GM19455 (cell line): ENCODE measurements around the gene OR10A4.
"Not testable (repeated sequence)": the region's sequence is repeated elsewhere in the genome, so short reads cannot be mapped to it uniquely, and the experiment has no call there.

Experiments
- ATAC-seq: cut with Tn5 transposase; IDR thresholded peaks from one replicate; pipeline ENCODE4 v1.9.1; 2021; ENCODE audit not compliant: unreplicated experiment

Gene OR10A4, protein sequence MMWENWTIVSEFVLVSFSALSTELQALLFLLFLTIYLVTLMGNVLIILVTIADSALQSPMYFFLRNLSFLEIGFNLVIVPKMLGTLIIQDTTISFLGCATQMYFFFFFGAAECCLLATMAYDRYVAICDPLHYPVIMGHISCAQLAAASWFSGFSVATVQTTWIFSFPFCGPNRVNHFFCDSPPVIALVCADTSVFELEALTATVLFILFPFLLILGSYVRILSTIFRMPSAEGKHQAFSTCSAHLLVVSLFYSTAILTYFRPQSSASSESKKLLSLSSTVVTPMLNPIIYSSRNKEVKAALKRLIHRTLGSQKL

DNA sequence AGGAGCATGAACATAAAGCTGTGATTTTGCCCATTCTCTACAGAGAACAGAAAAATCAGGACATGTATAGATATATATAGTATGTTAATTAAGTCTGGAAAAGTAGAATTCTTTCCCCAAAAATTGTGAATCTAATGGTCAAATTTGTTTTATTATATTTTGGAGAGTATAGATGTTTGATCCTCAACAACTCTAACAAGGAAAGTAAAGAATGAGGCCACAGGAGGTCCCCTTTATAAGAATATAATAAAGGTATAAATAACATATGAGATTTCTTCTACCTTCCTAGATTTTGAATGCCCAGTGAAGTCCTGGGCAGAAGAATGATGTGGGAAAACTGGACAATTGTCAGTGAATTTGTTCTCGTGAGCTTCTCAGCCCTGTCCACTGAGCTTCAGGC, at the start of gene OR10A4:
Gene OR10A4 (plus strand): TSS at position 301 of the 400 bp plus-strand sequence. CDS start 23 bp downstream, at position 324.
- no peak for ATAC-seq

DNA sequence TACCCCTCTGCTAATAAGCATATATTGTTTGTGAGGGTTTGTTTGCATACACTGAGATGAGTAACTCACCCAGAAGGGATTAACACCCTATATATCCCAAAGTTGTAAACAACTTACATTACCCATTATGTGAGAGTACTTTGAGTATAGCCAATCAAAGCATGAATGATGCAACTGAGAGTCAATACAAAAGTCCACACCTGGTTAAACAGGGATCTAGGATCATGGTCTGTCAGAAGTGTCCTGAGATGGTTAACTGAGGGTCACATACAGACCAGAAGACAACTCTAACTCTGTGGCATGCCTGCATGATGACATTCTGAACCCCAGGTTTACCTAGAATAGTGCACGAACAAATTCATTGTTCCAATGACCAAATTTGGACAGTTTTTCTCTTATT, 48.3 kb upstream of the OR10A4 start:
- ATAC-seq: no peak

DNA sequence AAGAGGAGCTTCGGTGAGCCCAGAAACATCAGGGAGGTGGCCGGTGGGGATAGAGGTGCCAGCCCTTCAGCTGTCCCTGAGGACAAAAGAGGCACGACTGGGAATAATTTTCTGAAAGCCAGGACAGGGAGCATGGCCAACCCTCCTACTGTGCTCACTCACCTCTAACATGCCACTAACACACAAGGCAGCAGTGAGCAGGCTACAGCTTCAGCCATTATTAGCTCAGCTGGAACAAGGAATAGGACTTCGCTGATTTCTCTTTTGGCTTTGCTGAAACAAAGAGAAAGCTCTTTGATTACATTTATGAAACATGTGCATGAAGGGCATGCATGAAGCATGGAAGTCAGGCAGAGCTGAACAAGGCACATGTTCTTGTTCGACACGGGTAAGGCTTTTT, 43.1 kb upstream of the OR10A4 start:
- no peak for ATAC-seq

DNA sequence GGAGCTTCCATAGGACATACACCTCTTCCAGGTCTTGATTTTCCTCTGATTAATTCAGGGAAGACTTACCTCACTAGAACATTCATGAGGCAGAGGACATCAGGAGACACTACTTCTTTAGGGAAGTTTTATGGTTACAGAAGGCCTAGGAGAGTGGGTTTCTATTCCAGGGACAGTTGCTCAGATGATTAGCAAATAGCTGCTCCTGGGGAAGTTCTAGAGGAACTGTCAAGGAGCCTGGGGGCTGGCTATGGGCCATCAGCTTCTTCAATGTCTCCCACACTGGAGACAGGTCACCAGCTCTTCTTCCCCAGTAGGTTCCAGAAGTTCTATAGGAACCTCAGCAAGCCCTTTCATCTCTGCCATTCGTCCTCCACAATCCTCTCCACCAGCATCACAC, 42.4 kb upstream of the OR10A4 start:
- ATAC-seq: no peak

DNA sequence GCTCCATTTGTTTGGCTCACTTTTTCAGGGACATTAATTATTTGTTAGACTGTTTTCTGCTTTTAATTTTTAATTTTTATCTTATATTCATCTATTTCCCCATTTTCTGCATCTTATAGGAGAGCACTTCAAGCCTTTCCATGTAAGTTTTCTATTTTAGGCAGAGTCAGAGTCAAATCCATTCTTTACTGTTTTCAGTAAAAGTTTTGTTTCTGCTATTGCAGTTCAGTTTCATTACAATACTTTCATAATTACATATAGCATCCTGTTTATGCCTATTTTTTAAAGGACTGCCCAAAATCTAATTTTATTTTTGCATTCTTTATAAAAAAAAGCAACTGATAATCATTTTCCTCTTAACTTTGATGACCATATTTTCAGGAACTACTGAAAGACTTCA, 34.7 kb upstream of the OR10A4 start:
- no peak for ATAC-seq

DNA sequence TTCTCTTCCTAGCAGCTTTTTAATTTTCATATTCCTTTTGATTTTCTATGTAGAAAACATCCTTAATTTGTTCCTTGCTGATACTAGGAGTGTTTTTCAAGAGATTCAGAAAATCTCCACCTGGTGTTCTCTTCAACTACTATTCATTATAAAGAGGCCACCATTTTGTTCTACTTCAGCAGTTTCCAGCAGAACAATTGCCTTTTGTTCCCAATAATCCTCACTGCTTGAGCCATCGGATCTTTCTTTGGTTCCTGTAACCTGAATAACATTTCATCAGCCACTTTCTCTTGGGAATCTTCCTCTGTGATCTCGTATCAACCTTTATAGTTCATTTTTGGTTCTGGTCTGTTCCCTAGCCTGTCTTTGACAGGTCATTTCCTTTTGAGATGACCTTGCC, 32.8 kb upstream of the OR10A4 start:
- ATAC-seq: no peak

DNA sequence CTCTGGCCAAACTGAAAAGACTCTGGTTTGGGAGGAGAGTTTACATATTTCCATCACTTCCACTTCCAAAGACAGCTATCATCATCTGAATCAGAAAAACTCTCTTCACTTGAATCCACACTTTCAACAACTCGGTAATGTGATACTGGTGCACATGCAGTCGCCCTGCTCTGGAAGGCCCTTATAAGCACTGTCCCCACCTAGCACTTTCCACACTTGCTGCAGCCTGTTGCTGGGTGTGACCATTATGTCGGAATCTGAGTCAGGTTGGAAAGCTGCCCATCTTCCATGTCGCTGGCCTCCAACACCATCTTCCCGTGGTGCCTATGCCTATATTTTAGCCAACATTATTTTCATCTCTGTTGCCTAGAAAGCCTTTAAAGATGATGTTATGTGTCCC, 32.1 kb upstream of the OR10A4 start:
- no peak for ATAC-seq

DNA sequence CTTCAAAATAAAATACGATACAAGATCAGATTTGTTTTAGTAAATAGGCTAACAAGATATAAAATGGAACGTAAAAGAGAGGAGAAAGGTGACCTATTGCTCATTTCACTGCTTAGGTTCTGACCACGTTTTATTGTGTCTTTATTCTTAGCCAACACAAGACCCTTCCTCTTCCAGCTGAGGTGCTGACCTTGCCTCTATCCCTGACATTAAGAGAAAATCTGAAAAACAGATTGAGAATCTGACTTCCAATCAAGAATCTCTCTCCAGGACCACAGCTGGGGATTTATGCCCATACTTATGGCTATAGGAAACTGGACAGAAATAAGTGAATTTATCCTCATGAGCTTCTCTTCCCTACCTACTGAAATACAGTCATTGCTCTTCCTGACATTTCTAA, 31.0 kb upstream of the OR10A4 start, which contains the start of gene OR10A5:
Gene OR10A5 (plus strand): TSS at position 301 of the 400 bp plus-strand sequence. CDS start 0 bp downstream, at position 301.
- ATAC-seq: no peak

DNA sequence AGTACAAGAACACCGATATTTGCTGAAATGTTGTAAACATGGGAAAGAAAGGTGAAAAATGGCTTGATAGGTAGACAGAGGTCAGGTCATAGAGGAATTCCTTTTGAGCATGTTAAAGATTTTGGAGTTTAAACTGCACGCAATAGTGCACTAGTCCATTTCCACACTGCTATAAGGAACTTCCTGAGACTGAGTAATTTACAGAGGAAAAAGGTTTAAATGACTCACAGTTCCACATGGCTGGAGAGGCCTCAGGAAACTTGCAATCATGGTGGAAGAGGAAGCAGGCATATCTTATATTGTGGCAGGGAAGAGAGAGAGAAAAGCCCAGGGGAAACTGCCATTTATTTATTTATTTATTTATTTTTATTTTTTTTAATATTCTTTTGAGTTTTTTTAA, 25.9 kb upstream of the OR10A4 start:
- no peak for ATAC-seq

DNA sequence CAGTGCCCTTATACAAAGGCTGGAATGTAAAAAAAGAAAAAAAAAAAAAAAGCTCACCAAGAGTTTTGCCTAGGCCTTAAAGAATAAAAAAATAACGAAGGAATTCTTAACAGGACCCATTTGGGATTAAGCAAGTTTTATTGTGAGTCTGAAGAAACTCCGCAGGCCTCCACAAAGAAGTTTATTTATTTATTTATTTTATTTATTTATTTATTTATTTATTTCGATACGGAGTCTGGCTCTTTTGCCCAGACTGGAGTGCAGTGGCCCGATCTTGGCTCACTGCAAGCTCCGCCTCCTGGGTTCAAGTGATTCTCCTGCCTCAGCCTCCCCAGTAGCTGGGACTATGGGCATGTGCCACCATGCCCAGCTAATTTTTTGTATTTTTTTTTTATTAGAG, 21.6 kb upstream of the OR10A4 start:
- ATAC-seq: not testable (repeated sequence)

DNA sequence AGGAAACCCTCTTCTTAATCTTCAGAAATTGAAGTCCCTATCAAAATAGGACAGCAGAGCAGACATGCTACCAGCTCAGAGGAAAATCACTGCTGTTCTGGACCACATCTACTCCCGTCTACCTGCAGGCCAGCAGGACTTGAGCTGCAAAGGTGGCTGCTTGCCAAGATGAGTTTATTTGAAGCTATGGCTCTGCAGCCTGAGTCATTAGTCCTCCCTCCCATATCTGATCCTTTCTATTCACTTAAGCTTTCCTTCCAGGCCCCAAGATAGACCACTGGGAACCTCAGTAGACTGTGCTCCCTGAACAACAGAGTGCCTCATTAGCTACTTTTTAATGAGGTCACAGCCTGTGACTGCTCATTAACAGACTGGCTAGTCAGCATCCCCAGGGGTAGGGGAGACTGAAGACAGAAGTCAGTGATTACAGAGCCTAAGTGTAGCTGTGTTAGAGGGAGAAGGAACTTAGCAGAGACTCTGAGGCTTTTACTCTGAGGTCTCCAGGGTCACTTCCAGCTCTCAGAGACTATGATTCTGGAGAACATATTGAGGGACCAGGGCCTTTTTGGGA, 20.4 kb upstream of the OR10A4 start:
- no peak for ATAC-seq

DNA sequence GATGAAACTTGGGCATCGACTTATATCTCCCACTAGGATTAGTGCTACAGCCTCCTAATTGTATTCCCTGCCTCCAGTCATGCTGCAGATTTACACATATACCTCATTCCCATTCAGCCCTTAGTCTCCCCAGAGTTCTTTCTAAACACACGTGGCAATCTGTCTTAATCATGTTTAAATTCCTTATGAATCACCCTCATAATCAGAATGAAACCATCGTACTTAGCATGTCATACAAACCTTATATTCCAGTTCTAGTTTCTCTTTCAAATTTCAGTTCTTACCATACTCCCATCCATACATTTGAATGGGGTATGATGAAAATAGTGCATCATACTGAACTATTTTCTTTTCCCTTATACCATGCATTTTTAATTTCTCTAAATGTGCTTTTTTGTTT, 19.6 kb upstream of the OR10A4 start:
- no peak for ATAC-seq

DNA sequence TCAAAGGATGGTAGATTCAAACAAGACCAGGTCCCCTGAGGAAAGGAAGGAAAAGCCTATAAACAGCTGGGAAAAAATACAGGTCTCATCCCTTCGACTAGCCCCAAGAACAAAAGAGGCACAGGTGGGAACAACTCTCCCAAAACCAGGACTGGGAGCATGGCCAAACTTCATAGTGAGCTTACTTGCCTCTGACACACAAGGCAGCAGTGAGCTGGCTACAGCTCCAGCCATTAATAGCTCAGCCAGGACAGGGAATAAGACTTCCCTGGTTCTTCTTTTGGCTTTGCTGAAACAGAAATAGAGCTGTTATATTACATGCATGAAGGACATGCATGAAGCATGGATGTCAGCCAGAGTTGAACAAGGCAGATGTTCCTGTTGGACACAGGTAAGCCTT, 13.5 kb upstream of the OR10A4 start, which contains the start of gene OR10A2:
Gene OR10A2 (plus strand): TSS at position 97 of the 400 bp plus-strand sequence. CDS start 6,698 bp downstream, outside the sequence.
- ATAC-seq: no peak

DNA sequence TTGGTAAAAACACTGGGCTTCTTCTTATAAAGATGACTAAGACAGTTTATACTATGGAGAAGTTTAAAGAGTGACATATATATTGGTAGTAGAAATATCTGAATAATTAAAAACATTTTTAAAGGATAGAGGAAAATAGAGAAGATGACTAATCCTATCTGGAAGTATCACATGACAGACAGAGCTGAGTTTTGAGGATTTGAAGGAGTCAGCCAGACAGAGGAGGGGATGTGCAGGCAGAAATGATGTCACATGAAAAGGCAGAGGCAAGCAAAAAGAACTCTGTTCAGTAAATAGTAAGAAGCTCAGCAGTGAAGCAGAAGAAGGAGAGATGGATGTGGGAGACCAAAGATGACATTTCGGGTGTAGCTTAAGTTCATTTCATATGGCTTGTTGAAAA, 12.0 kb upstream of the OR10A4 start:
- no peak for ATAC-seq

DNA sequence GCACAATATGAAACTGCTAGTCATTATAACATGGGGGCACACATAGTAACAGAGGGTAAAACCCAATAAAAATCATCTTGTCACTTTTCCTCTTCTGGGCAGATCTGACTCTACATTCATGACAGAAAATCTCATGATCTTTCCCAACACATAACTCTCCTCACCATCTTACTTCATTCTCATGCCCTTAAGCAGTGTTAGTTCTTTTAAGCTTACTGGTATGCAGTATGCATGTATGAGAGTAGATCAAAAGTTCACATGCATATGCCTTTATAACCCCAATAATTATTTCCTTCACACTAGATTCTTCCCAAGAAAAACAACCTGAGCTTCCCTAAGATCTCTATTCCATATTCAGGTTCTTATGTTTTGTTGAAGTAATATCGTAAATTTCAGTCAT, 5.1 kb upstream of the OR10A4 start:
- ATAC-seq: no peak

DNA sequence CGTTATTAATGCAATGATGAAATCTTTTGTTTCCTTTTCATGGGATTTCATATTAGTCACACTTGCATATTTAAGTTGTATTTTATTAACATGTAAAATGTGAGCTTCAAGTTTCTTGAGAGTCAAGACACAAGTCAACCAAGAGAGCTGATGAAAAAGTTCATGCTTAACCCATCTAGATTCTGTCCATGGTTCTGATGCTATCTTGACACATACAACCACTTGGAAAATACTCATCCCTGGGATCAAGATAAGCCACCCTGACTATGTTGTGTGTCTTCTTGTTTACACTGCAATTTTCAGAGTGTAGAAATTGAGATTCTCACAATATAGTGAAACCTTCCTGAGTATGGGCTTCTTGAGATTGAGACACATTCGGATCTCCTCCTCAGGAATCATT, 664 bp upstream of the OR10A4 start:
- no peak for ATAC-seq

DNA sequence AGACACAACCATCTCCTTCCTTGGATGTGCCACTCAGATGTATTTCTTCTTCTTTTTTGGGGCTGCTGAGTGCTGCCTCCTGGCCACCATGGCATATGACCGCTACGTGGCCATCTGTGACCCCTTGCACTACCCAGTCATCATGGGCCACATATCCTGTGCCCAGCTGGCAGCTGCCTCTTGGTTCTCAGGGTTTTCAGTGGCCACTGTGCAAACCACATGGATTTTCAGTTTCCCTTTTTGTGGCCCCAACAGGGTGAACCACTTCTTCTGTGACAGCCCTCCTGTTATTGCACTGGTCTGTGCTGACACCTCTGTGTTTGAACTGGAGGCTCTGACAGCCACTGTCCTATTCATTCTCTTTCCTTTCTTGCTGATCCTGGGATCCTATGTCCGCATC, 489 bp downstream of the OR10A4 start:
- no peak for ATAC-seq

DNA sequence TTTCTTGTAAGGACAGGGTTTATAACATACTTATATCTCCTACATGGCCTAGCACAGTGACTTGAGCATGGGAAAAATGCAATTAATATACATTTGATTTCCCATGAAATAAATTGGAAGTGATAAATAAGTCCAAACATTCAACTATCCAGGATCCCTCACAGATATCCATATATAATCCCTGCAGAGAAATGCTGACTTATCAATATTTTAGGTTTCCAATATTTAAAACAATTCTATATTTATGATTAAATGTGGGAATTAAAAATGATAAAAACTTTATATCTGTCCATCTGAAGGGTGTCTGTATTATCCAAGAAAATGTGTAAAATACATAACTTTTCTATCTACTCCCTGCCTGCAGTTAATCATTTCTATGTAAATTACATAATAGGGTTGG, 6.3 kb downstream of the OR10A4 start:
- no peak for ATAC-seq

DNA sequence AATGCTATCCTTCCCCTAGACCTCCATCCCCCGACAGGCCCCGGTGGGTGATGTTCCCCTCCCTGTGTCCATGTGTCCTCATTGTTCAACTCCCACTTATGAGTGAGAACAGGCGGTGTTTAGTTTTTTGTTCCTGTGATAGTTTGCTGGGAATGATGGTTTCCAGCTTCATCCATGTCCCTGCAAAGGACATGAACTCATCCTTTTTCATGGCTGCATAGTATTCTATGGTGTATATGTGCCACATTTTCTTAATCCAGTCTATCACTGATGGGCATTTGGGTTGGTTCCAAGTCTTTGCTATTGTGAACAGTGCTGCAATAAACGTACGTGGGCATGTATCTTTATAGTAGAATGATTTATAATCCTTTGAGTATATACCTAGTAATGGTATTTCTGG, 11.3 kb downstream of the OR10A4 start:
- ATAC-seq: not testable (repeated sequence)

DNA sequence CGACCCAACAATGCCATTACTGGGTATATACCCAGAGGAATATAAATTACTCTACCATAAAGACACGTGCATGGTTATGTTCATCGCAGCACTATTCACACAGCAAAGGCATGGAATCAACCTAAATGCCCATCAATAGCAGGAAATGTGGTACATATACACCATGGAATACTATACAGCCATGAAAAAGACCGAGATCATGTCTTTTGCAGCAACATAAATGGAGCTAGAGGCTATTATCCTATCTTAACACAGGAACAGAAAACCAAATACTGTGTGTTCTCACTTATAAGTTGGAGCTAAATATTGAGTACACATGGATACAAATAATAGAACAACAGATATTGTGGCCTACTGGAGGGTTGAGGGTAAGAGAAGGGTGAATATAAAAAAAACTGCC, 12.4 kb downstream of the OR10A4 start:
- no peak for ATAC-seq

DNA sequence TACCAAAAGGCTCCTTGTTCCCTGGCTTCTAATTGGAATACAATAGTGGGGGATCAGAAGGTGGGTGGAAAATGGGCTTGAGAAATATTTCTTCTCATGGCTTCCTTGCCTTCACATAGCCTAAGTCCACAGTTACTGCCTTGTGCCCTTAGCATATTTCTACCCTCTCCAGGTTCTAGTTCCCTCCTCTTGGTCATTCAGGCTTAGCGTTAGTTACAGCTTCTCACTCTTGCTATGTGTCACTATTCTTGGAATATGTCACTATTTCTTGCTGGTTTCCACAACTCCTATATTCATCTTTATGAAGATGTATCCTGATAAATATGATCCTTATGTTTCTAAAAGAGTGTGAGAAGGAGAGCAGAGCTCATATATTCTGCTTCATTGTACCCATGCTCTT, 13.4 kb downstream of the OR10A4 start:
- no peak for ATAC-seq

DNA sequence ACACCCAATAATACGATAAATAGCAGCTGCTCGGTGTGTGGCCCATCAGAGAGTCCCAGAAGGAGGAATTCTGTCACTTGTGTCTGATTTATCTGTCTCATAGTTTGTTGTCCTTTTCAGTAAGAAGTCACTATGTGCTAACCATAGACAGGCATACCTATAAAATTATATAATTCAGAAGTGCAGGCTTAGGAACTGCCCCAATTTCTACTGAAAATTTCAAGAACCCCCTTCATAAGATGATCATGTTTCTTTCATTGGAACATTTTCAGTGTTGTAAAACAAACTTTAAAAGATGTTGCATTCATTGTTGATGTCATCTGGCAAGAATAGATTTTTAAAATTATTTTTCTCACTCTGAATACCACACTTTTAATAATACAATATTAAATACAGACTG, 16.0 kb downstream of the OR10A4 start, which contains the start of gene OR2D2:
Gene OR2D2 (minus strand): TSS at position 101 of the 400 bp plus-strand sequence. CDS start 0 bp downstream, at position 101.
- no peak for ATAC-seq

DNA sequence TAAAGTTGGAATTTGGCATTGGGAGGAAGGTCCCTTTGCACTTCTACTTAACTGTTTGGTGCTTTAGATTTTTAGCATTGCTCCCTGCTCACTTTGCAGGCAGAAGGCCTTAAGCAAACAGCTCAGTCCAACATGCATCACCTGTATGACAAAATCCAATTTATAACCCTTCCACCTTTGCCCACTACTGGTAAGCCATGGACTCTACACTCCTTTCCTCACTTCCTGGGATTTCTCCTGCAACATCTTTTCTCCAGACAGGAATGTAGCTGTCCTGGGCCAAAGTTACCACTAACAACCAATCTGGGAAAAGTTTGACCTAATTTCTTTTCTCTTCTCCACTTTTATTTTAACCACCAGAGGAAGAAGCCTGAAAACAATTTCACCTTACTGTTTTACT, 17.7 kb downstream of the OR10A4 start:
- no peak for ATAC-seq
